Omental fat pad (tissue), 4 donors: ENCODE data around the gene CD300A. TPM values are rescaled to one million over a fixed set of nuclear protein-coding genes. Genes with fewer than 3 reads are reported as not detected.
"Not testable (repeated sequence)": the region's sequence is repeated elsewhere in the genome, so short reads cannot be mapped to it uniquely, and the experiment has no call there.

Source experiments
- ATAC-seq: fragments of 150-250 bp; one replicate; pipeline ENCODE4 v1.9.1; 2016; ENCODE audit warnings: mild to moderate bottlenecking, moderate library complexity; ENCODE audit not compliant: low FRiP score
- DNase-seq: peaks from one replicate; pipeline ENCODE4 v3.0.0-alpha.2; 2019; ENCODE audit warnings: low spot score
- total RNA-seq, 4 donors: library from RNA; depleted of rRNA; stranded (reverse); fragments of >200 nt; gene quantifications; one replicate each; pipeline ENCODE4 v1.1.0, GENCODE V29; 2016
- TF ChIP-seq, protein P1 (sequence below), 3 donors: fragments of 450-650 bp; IDR thresholded peaks; one replicate each; pipeline ENCODE4 v1.5.1; 2016 to 2017; ENCODE audit warnings: antibody characterized with exemption in 3 of 3, mild to moderate bottlenecking in 3 of 3, moderate library complexity in 2 of 3

The CD300A gene
- total RNA-seq, 4 donors from 2014 or later = 4.8 to 24.6 (median 16.6) TPM

DNA sequence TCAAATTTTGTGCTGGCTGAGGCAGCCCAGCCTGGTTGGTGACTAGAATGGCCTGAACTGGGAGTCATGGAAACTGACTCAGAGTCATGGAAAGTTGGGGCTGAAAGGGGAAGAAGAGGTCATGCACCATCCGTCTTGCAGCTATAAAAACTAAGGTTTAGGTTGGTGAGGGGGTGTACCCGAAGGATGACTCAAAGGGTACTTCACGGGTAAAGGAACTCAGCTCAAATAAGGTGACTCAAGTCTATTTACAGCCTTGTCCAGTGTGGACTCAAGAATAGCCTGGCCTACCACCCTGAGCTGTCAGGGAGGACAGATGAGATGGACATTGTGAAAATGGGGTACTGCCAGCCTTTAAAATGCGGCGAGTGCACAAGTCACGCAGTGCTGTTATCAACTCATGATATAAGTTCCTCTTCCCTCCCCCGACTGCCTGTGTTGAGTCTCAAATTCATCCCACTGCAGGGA is 46.2 kb downstream of the CD300A start:
- TF ChIP-seq, protein P1, sequence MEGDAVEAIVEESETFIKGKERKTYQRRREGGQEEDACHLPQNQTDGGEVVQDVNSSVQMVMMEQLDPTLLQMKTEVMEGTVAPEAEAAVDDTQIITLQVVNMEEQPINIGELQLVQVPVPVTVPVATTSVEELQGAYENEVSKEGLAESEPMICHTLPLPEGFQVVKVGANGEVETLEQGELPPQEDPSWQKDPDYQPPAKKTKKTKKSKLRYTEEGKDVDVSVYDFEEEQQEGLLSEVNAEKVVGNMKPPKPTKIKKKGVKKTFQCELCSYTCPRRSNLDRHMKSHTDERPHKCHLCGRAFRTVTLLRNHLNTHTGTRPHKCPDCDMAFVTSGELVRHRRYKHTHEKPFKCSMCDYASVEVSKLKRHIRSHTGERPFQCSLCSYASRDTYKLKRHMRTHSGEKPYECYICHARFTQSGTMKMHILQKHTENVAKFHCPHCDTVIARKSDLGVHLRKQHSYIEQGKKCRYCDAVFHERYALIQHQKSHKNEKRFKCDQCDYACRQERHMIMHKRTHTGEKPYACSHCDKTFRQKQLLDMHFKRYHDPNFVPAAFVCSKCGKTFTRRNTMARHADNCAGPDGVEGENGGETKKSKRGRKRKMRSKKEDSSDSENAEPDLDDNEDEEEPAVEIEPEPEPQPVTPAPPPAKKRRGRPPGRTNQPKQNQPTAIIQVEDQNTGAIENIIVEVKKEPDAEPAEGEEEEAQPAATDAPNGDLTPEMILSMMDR (IDR thresholded peaks at IDR 0.05) = no peak
- DNase-seq (no peak), ATAC-seq (peak; percentile 49)

DNA sequence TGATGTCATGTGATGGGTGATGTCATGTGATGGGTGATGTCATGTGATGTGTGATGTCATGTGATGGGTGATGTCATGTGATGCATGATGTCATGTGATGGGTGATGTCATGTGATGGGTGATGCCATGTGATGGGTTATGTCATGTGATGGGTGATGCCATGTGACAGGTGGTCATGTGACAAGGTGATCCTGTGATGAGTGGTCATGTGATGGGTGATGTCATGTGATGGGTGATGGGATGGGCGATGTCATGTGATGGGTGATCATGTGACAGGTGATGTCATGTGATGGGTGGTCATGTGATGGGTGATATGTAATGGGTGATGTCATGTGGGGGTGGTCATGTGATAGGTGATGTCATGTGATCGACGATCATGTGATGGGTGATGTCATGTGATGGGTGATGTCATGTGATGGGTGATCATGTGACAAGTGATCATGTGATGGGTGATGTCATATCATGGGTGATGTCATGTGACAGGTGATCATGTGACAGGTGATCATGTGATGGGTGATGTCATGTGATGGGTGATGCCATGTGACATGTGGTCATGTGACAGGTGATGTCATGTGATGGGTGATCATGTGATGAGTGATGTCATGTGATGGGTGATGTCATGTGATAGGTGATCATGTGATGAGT is 47.7 kb downstream of the CD300A start:
- peak; percentile 66 for DNase-seq
- ATAC-seq = no peak

DNA sequence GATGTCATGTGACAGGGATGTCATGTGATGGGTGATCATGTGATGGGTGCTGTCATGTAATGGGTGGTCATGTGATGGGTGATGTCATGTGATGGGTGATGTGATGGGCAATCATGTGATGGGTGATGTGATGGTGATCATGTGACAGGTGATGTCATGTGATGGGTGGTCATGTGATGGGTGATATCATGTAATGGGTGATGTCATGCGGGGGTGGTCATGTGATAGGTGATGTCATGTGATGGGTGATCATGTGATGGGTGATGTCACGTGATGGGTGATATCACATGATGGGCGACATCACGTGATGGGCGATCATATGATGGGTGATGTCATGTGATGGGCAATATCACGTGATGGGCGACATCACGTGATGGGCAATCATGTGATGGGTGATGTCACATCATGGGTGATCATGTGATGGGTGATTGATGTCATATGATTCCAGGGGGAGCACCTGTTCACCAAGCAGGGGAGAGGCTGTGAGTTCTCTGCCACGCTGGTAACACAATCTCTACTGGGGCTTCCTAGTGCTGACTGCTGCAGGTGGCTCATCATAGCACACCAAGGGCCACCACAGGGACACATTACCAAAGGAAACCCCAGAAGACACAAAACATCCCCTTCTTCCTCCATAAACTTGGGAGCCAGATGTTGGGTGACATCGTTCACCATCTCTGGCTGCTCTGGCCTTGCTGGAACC is 48.3 kb downstream of the CD300A start:
- ATAC-seq (no peak), DNase-seq (peak; percentile 60)
- TF ChIP-seq, protein P1 (IDR thresholded peaks at IDR 0.05) = no peak

More for the DNA sequence above, 47.7 kb downstream of the CD300A start:
- TF ChIP-seq, protein P1 (IDR thresholded peaks at IDR 0.05) = no peak

DNA sequence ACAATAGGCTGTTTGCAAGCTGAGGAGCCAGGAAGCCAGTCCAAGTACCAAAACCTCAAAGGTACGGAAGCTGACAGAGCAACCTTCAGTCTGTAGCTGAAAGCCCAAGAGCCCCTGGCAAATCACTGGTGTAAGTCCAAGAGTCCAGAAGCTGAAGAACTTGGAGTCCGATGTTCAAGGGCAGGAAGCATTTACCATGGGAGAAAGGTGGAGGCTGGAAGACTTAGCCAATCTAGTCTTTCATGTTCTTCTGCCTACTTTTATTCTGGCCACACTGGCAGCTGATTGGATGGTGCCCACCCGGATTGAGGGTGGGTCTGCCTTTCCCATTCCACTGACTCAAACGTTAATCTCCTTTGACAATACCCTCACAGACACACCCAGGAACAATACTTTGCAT is 49.5 kb downstream of the CD300A start:
- TF ChIP-seq, protein P1 (IDR thresholded peaks at IDR 0.05) = no peak
- no peak for DNase-seq
- ATAC-seq = no peak

DNA sequence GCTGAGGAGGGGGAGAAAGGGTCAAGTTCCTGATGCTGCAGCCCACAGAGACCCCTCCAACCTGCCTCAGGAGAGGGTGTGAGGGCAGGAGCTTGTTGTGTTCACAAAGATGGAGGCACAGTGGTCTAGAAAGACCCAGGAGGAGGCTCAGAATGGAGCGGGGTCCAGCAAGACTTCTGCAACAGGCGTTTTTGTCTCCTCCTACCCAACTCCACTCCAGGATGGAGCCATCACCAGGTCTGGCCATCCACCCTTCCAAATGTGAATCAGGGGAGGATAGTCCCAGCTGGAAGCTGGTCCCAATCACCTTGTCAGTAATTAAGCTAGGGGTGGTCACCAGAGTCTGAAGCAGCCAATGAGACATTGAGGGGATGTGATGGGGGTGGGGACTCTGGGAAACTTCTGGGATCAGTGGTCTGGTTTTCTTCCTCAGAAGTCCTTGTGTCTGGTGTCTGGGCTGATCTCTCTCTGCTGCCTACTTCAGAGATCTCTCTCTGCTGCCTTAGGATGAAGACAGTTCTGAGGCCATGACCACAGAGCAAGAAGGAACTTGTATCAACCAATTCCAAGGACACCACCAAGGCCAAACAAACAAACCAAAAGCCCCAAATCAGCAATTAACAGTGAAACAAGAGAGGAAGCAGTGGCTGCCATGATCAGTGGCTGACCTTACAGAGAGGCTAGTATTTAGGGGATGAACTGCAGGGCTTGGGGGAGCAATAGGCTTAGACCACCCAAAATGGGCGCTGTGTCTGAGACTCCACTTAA is 50.3 kb downstream of the CD300A start:
- no peak for ATAC-seq
- no peak for DNase-seq
- TF ChIP-seq, protein P1 (IDR thresholded peaks at IDR 0.05) = no peak

DNA sequence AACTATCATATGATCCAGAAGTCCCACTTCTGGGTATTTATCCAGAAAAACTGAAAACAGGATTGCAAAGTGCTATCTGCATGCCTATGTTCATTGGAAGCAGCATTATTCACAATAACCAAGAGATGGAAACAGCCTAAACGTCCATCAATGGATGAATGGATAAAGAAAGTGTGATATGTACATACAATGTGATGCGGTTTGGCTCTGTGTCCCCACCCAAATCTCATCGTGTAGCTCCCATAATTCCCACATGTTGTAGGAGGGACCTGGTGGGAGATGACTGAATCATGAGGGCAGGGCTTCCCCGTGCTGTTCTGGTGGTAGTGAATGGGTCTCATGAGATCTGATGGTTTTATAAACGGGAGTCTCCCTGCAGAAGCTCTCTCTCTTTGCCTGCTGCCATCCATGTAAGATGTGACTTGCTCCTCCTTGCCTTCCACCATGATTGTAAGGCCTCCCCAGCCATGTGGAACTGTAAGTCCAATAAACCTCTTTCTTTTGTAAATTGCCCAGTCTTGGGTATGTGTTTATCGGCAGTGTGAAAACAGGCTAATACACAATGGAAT is 52.1 kb downstream of the CD300A start:
- not testable (repeated sequence) for DNase-seq, ATAC-seq

DNA sequence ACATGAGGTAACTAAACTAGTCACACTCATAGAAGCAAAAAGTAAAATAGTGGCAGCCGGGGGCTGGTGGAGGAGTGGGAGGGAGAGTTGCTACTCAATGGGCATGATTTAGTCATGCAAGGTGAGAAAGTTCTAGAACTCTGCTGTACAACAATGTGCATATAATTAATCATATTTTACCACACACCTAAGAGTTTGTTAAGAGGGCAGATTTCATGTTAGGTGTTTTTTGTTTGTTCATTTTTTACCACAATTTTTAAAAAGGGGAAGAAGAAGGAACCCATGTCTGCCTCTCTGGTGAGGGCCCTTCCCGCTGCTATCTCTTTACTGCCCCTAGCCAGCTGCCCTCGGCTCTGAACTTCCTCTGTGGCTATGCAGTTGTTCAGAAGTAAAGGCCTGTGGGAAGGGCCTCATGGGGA is 53.6 kb downstream of the CD300A start:
- TF ChIP-seq, protein P1 (IDR thresholded peaks at IDR 0.05) = no peak
- no peak for DNase-seq
- ATAC-seq = no peak
